Adrenal gland (tissue), 5 donors: ENCODE data around the gene LPGAT1.

ENCODE experiments used
- POLR2A ChIP-seq, 2 donors: fragments of 450-650 bp; IDR thresholded peaks; one replicate each; pipeline ENCODE4 v1.6.1; 2017; ENCODE audit warnings: antibody characterized with exemption in 2 of 2, mild to moderate bottlenecking in 2 of 2, moderate library complexity in 1 of 2
- TF ChIP-seq, protein P1 (sequence below), 6 experiments: fragments of 450-650 bp in 4 of 6; fragments of 200-600 bp in 2 of 6; sonication (generic) in 1 of 6; IDR thresholded peaks; 1 replicate in 5 of 6; 2 replicates in 1 of 6; pipeline versions ENCODE4 v1.5.1 to v1.8.0; 2016 to 2021; ENCODE audit warnings: antibody characterized with exemption in 6 of 6, mild to moderate bottlenecking in 2 of 6, moderate library complexity in 1 of 6
- donor health status: DM: no; HTN: no; CAD: no.

DNA sequence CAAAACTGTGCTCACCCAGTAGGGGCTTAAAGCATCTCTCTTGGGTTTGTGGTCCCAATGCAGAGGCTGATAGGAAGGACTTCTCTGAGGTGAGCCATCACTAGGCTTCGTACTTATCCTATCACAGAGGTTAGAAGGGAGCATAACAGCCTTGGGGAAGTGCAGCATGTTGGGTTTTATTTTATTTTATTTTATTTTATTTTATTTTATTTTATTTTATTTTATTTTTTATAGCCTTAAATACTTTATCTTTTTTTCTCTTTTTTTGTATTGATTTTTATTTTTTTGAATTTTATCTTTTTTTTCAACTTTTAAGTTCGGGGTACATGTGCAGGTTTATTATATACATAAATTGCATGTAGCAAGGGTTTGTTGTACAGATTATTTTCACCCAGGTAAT is 48.9 kb upstream of the LPGAT1 start:
- TF ChIP-seq POLR2A (IDR thresholded peaks at IDR 0.05), result no peak
- TF ChIP-seq, protein P1, sequence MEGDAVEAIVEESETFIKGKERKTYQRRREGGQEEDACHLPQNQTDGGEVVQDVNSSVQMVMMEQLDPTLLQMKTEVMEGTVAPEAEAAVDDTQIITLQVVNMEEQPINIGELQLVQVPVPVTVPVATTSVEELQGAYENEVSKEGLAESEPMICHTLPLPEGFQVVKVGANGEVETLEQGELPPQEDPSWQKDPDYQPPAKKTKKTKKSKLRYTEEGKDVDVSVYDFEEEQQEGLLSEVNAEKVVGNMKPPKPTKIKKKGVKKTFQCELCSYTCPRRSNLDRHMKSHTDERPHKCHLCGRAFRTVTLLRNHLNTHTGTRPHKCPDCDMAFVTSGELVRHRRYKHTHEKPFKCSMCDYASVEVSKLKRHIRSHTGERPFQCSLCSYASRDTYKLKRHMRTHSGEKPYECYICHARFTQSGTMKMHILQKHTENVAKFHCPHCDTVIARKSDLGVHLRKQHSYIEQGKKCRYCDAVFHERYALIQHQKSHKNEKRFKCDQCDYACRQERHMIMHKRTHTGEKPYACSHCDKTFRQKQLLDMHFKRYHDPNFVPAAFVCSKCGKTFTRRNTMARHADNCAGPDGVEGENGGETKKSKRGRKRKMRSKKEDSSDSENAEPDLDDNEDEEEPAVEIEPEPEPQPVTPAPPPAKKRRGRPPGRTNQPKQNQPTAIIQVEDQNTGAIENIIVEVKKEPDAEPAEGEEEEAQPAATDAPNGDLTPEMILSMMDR (IDR thresholded peaks at IDR 0.05), result no peak
